GM21529 (cell line): ENCODE data around the gene ARFRP1.
"Not testable (repeated sequence)": the region's sequence is repeated elsewhere in the genome, so short reads cannot be mapped to it uniquely, and the experiment has no call there.

Experiments used
- ATAC-seq: cut with Tn5 transposase; IDR thresholded peaks from one replicate; pipeline ENCODE4 v1.9.1; 2021; ENCODE audit not compliant: unreplicated experiment

Gene ARFRP1

GRCh38 chr20:63678667-63679465 is 28.9 kb downstream of the ARFRP1 start:
- ATAC-seq, result no peak

- no peak for ATAC-seq
Observed at GRCh38 chr20:63678071-63678470, 29.7 kb downstream of the ARFRP1 start.

GRCh38 chr20:63675681-63676368 is 32.0 kb downstream of the ARFRP1 start:
- no peak for ATAC-seq

GRCh38 chr20:63673951-63674350 is 33.8 kb downstream of the ARFRP1 start:
- ATAC-seq, result no peak

GRCh38 chr20:63672666-63673065 is 35.1 kb downstream of the ARFRP1 start:
- no peak for ATAC-seq

GRCh38 chr20:63671695-63672094 is 36.1 kb downstream of the ARFRP1 start:
- ATAC-seq, result not testable (repeated sequence)

GRCh38 chr20:63668351-63668750 is 39.4 kb downstream of the ARFRP1 start:
- no peak for ATAC-seq

GRCh38 chr20:63667858-63668257 is 39.9 kb downstream of the ARFRP1 start:
- ATAC-seq, result no peak

- ATAC-seq, result no peak
Observed at GRCh38 chr20:63665708-63666107, 42.1 kb downstream of the ARFRP1 start.

GRCh38 chr20:63664861-63665594 is 42.7 kb downstream of the ARFRP1 start:
- ATAC-seq, result no peak

- ATAC-seq, result no peak
Observed at GRCh38 chr20:63664143-63664851, 43.5 kb downstream of the ARFRP1 start.

GRCh38 chr20:63663332-63664066 is 44.3 kb downstream of the ARFRP1 start:
- no peak for ATAC-seq

- ATAC-seq, result no peak
Observed at GRCh38 chr20:63662813-63663189, 45.0 kb downstream of the ARFRP1 start.

- ATAC-seq, result no peak
Observed at GRCh38 chr20:63661959-63662812, 45.6 kb downstream of the ARFRP1 start.

GRCh38 chr20:63661108-63661507 is 46.7 kb downstream of the ARFRP1 start:
- no peak for ATAC-seq

GRCh38 chr20:63660622-63661021 is 47.2 kb downstream of the ARFRP1 start:
- no peak for ATAC-seq

- not testable (repeated sequence) for ATAC-seq
Observed at GRCh38 chr20:63660174-63660573, 47.6 kb downstream of the ARFRP1 start.

- no peak for ATAC-seq
Observed at GRCh38 chr20:63659370-63659769, 48.4 kb downstream of the ARFRP1 start.

GRCh38 chr20:63658749-63659187 is 49.0 kb downstream of the ARFRP1 start:
- peak; percentile 21 for ATAC-seq
